Transverse colon (tissue), 4 donors: ENCODE results near the gene TCF23.

Source experiments
- EP300 ChIP-seq: sonication (generic); formaldehyde crosslinking; IDR thresholded peaks from one replicate; pipeline ENCODE4 v1.6.1; 2017; ENCODE audit warnings: antibody characterized with exemption, low read depth
- POLR2A ChIP-seq: fragments of 450-650 bp; IDR thresholded peaks from one replicate; pipeline ENCODE4 v1.6.1; 2016; ENCODE audit warnings: antibody characterized with exemption, mild to moderate bottlenecking, moderate library complexity
- POLR2AphosphoS5 ChIP-seq, 3 donors: sonication (generic); formaldehyde crosslinking; IDR thresholded peaks; one replicate each; pipeline ENCODE4 v1.6.1; 2016; ENCODE audit warnings: antibody characterized with exemption in 3 of 3
- TF ChIP-seq, protein P1 (sequence below), 5 experiments: fragments of 200-600 bp in 3 of 5; fragments of 450-650 bp in 2 of 5; sonication (generic) in 3 of 5; IDR thresholded peaks; 1 replicate in 2 of 5; 2 replicates in 3 of 5; pipeline ENCODE4 v1.5.1; 2016 to 2017; ENCODE audit warnings: antibody characterized with exemption in 5 of 5, inconsistent platforms in 3 of 5, mild to moderate bottlenecking in 2 of 5, moderate library complexity in 1 of 5

GRCh38 chr2:27126252-27126710 is 22.5 kb upstream of the TCF23 start:
- TF ChIP-seq, protein P1, sequence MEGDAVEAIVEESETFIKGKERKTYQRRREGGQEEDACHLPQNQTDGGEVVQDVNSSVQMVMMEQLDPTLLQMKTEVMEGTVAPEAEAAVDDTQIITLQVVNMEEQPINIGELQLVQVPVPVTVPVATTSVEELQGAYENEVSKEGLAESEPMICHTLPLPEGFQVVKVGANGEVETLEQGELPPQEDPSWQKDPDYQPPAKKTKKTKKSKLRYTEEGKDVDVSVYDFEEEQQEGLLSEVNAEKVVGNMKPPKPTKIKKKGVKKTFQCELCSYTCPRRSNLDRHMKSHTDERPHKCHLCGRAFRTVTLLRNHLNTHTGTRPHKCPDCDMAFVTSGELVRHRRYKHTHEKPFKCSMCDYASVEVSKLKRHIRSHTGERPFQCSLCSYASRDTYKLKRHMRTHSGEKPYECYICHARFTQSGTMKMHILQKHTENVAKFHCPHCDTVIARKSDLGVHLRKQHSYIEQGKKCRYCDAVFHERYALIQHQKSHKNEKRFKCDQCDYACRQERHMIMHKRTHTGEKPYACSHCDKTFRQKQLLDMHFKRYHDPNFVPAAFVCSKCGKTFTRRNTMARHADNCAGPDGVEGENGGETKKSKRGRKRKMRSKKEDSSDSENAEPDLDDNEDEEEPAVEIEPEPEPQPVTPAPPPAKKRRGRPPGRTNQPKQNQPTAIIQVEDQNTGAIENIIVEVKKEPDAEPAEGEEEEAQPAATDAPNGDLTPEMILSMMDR (IDR thresholded peaks at IDR 0.05) = no peak
- TF ChIP-seq POLR2AphosphoS5 (IDR thresholded peaks at IDR 0.05) (no peak), POLR2A (no peak), EP300 (no peak)
